ENCODE data around the gene NKX6-2. TPM values are rescaled to one million over a fixed set of nuclear protein-coding genes. Genes with fewer than 3 reads are reported as not detected.
"Not testable (repeated sequence)": the region's sequence is repeated elsewhere in the genome, so short reads cannot be mapped to it uniquely, and the experiment has no call there.

NKX6-2 gene
- total RNA-seq, 1 experiment from 2014 or later, result not detected

- Histone ChIP-seq H2AFZ (ENCODE audit: low read length) (no peak overlapping the region), H4K20me1 (ENCODE audit: insufficient read depth, low read depth, low read length) (no peaks in the 10 kb centered on the region), H3K36me3 (ENCODE audit: insufficient read depth, low read length) (no peaks in the 10 kb centered on the region), H3K27ac (ENCODE audit: low read length) (no peak overlapping the region), H3K4me2 (ENCODE audit: low read depth, low read length, poor library complexity, severe bottlenecking) (no peak overlapping the region), H3K9me2 (replicated peaks; ENCODE audit: insufficient read depth, low read length) (no peaks in the 10 kb centered on the region), H3K9me3 (ENCODE audit: low read length) (peaks cover 8% of the 10 kb centered on the region), H3K27me3 (ENCODE audit: low read length) (no peaks in the 10 kb centered on the region), H3K4me3 (ENCODE audit: low read length) (no peak overlapping the region), H3K79me2 (ENCODE audit: low read length) (no peaks in the 10 kb centered on the region), H3K4me1 (ENCODE audit: low read length) (no peaks in the 10 kb centered on the region), H3K9ac (ENCODE audit: low read length) (no peak overlapping the region)
- no peak for DNase-seq
Measured at GRCh38 chr10:132827861-132828539, 42.1 kb upstream of the NKX6-2 start.

DNA sequence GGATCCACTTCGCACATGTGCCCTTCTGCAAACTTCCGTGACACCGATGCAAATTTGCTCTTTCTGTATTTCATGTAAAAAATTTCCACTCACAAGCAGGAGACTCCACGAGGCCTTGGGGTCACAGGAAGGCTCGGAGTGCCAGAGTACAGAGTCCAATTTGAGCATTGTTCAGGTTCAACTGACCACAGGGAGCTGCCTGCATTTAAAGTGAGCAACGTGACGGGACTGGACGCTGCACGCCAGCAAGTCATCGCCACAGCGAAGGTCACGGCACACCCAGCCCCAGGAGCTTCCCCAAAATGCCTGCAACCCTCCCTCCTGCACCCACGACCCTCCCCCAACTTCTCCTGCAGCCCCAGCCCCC lies 41.5 kb upstream of the NKX6-2 start:
- H3K9me3 ChIP-seq (ENCODE audit: low read length), result peaks cover 8% of the 10 kb centered on the region
- H3K79me2 ChIP-seq (ENCODE audit: low read length), result no peaks in the 10 kb centered on the region
- H3K4me2 ChIP-seq (ENCODE audit: low read depth, low read length, poor library complexity, severe bottlenecking), result no peak overlapping the region

DNA sequence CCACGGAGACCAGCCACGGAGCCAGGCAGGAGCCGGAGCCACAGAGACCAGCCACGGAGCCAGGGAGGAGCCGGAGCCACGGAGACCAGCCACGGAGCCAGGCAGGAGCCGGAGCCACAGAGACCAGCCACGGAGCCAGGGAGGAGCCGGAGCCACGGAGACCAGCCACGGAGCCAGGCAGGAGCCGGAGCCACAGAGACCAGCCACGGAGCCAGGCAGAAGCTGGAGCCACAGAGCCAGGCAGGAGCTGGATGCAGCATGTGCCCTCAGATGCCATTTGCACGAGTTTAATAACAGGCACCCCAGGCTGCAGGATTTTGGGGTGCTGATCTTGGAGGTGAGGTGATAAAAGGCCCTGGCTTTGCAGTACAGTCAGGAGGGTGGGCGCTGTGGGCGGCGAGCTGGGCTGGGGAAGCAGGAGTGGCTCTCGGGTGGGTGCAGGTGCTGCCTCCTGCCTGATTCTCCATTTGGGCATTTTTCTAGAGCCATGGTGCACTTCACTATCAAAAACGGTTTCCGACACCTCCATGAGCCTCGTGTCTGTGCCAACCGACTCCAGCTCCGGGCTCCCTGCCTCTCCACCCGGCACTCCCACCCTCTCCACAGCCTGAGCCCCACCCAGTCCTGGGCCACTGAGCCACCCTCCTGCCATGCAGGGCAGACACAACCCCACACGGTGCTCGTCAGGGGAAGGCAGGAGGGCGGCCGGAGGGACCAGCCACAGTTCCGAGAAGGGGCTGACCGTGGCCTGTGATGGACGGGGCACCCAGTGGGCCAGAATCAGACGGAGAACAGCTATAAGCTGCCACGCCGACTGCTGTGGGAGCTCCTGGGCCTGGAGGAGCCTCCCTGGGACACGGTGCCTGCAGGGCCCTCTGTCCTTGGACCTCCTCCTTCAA lies 40.8 kb upstream of the NKX6-2 start:
- Histone ChIP-seq H3K27me3 (ENCODE audit: low read length) (no peaks in the 10 kb centered on the region), H3K9ac (ENCODE audit: low read length) (no peak overlapping the region), H3K4me2 (ENCODE audit: low read depth, low read length, poor library complexity, severe bottlenecking) (no peak overlapping the region), H3K9me3 (ENCODE audit: low read length) (peaks cover 8% of the 10 kb centered on the region), H3K4me3 (ENCODE audit: low read length) (no peak overlapping the region), H3K79me2 (ENCODE audit: low read length) (no peaks in the 10 kb centered on the region), H3K36me3 (ENCODE audit: insufficient read depth, low read length) (no peaks in the 10 kb centered on the region), H3K9me2 (replicated peaks; ENCODE audit: insufficient read depth, low read length) (no peaks in the 10 kb centered on the region), H2AFZ (ENCODE audit: low read length) (no peak overlapping the region), H3K4me1 (ENCODE audit: low read length) (no peaks in the 10 kb centered on the region), H3K27ac (ENCODE audit: low read length) (no peak overlapping the region), H4K20me1 (ENCODE audit: insufficient read depth, low read depth, low read length) (no peaks in the 10 kb centered on the region)
- no peak for DNase-seq

More for the DNA sequence above, 41.5 kb upstream of the NKX6-2 start:
- H3K9ac ChIP-seq (ENCODE audit: low read length), result no peak overlapping the region
- H3K4me3 ChIP-seq (ENCODE audit: low read length), result no peak overlapping the region
- H4K20me1 ChIP-seq (ENCODE audit: insufficient read depth, low read depth, low read length), result no peaks in the 10 kb centered on the region
- DNase-seq, result no peak
- no peak overlapping the region for H3K27ac ChIP-seq (ENCODE audit: low read length)
- H3K36me3 ChIP-seq (ENCODE audit: insufficient read depth, low read length), result no peaks in the 10 kb centered on the region
- H2AFZ ChIP-seq (ENCODE audit: low read length), result no peak overlapping the region
- no peaks in the 10 kb centered on the region for H3K9me2 ChIP-seq (replicated peaks; ENCODE audit: insufficient read depth, low read length)
- H3K4me1 ChIP-seq (ENCODE audit: low read length), result no peaks in the 10 kb centered on the region
- H3K27me3 ChIP-seq (ENCODE audit: low read length), result no peaks in the 10 kb centered on the region

DNA sequence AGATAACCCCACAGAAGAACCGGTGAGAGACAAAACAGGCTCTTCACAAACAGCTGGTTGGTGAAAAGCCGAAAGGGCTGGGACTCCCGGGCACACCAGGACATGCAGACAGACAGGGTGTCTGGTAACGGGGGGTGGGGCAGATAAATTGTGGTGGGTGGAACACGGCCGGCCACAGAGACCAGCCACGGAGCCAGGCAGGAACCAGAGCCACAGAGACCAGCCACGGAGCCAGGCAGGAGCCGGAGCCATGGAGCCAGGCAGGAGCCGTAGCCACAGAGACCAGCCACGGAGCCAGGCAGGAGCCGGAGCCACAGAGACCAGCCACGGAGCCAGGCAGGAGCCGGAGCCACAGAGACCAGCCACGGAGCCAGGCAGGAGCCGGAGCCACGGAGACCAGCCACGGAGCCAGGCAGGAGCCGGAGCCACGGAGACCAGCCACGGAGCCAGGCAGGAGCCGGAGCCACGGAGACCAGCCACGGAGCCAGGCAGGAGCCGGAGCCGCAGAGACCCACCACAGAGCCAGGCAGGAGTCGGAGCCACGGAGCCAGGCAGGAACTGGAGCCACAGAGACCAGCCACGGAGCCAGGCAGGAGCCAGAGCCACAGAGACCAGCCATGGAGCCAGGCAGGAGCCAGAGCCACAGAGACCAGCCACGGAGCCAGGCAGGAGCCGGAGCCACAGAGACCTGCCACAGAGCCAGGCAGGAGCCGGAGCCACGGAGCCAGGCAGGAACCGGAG lies 40.0 kb upstream of the NKX6-2 start:
- not testable (repeated sequence) for H3K9ac ChIP-seq (ENCODE audit: low read length); H3K9me2 ChIP-seq (replicated peaks; ENCODE audit: insufficient read depth, low read length); H4K20me1 ChIP-seq (ENCODE audit: insufficient read depth, low read depth, low read length); H3K27me3 ChIP-seq (ENCODE audit: low read length); H3K9me3 ChIP-seq (ENCODE audit: low read length); H2AFZ ChIP-seq (ENCODE audit: low read length); H3K79me2 ChIP-seq (ENCODE audit: low read length); H3K4me1 ChIP-seq (ENCODE audit: low read length); H3K27ac ChIP-seq (ENCODE audit: low read length); H3K36me3 ChIP-seq (ENCODE audit: insufficient read depth, low read length); H3K4me3 ChIP-seq (ENCODE audit: low read length); DNase-seq; H3K4me2 ChIP-seq (ENCODE audit: low read depth, low read length, poor library complexity, severe bottlenecking)

- Histone ChIP-seq H2AFZ (ENCODE audit: low read length) (no peak overlapping the region), H3K4me2 (ENCODE audit: low read depth, low read length, poor library complexity, severe bottlenecking) (no peak overlapping the region), H3K4me1 (ENCODE audit: low read length) (no peaks in the 10 kb centered on the region), H3K9me3 (ENCODE audit: low read length) (peaks cover 1% of the 10 kb centered on the region), H3K27me3 (ENCODE audit: low read length) (no peaks in the 10 kb centered on the region), H3K27ac (ENCODE audit: low read length) (peak overlapping the region; percentile 51; the same call in 1 of the 2 replicates), H3K4me3 (ENCODE audit: low read length) (no peak overlapping the region), H4K20me1 (ENCODE audit: insufficient read depth, low read depth, low read length) (no peaks in the 10 kb centered on the region), H3K79me2 (ENCODE audit: low read length) (no peaks in the 10 kb centered on the region), H3K9ac (ENCODE audit: low read length) (no peak overlapping the region), H3K36me3 (ENCODE audit: insufficient read depth, low read length) (no peaks in the 10 kb centered on the region), H3K9me2 (replicated peaks; ENCODE audit: insufficient read depth, low read length) (no peaks in the 10 kb centered on the region)
- DNase-seq, result no peak
Measured at GRCh38 chr10:132820056-132820455, 34.1 kb upstream of the NKX6-2 start.

DNA sequence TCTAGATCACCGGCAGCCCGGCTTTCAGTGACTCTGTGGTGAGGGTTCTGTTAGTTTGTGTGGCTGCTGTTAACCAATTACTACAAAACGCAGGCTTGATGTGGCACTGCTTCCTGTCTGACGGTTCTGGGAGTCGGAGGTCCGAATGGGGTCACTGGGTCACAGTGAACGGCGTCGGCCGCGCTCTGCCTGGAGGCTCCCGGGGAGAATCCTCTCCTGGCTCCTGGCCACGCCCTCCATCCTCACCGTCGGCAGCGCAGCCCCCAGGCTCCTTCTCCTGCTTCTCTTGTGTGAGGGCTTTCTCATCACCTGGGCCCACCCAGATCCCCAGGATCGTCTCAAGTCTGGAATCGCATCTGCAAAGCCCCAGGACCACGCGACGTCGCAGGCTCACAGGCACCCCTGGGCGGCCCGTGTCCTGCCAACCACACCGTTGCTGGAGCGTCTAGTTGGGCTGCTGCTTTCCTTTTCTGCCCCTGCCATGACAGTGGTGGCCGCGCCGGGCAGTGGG lies 31.8 kb upstream of the NKX6-2 start:
- Histone ChIP-seq H3K27me3 (ENCODE audit: low read length) (no peaks in the 10 kb centered on the region), H4K20me1 (ENCODE audit: insufficient read depth, low read depth, low read length) (no peaks in the 10 kb centered on the region), H3K4me3 (ENCODE audit: low read length) (no peak overlapping the region), H3K36me3 (ENCODE audit: insufficient read depth, low read length) (no peaks in the 10 kb centered on the region), H3K4me2 (ENCODE audit: low read depth, low read length, poor library complexity, severe bottlenecking) (no peak overlapping the region), H3K9me3 (ENCODE audit: low read length) (no peaks in the 10 kb centered on the region), H2AFZ (ENCODE audit: low read length) (no peak overlapping the region), H3K27ac (ENCODE audit: low read length) (no peak overlapping the region), H3K4me1 (ENCODE audit: low read length) (no peaks in the 10 kb centered on the region), H3K79me2 (ENCODE audit: low read length) (no peaks in the 10 kb centered on the region), H3K9ac (ENCODE audit: low read length) (no peak overlapping the region), H3K9me2 (replicated peaks; ENCODE audit: insufficient read depth, low read length) (no peaks in the 10 kb centered on the region)
- no peak for DNase-seq

DNA sequence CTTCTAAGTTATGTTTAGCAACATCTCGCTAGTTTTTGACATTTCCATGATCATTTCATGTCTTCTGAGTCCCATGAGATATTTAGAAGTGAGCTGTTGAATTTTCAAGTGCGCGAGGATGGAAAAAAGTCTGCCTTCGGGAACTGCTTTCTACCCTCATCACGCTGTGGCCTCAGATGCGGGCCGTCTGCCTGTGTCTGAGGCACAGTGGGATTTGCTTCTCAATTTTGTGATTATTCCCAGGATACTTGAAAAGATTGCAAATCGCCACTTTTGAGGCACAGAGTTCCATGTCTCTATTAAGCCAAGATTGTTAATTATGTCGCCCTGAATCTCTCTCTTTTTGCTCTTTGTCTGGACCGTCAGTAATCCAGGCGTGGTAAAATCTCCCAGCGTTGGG lies 30.8 kb upstream of the NKX6-2 start:
- Histone ChIP-seq H2AFZ (ENCODE audit: low read length) (no peak overlapping the region), H3K27me3 (ENCODE audit: low read length) (no peaks in the 10 kb centered on the region), H3K27ac (ENCODE audit: low read length) (no peak overlapping the region), H3K4me3 (ENCODE audit: low read length) (no peak overlapping the region), H3K4me1 (ENCODE audit: low read length) (no peaks in the 10 kb centered on the region), H4K20me1 (ENCODE audit: insufficient read depth, low read depth, low read length) (no peaks in the 10 kb centered on the region), H3K9me2 (replicated peaks; ENCODE audit: insufficient read depth, low read length) (no peaks in the 10 kb centered on the region), H3K9ac (ENCODE audit: low read length) (no peak overlapping the region), H3K4me2 (ENCODE audit: low read depth, low read length, poor library complexity, severe bottlenecking) (no peak overlapping the region), H3K79me2 (ENCODE audit: low read length) (no peaks in the 10 kb centered on the region), H3K36me3 (ENCODE audit: insufficient read depth, low read length) (no peaks in the 10 kb centered on the region), H3K9me3 (ENCODE audit: low read length) (no peaks in the 10 kb centered on the region)
- DNase-seq, result no peak

Measured in Karpas-422 (cell line).